Endothelial cell of umbilical vein (primary cell): Measurements from ENCODE around the gene VPS35L. TPM values are rescaled to one million over a fixed set of nuclear protein-coding genes. Genes with fewer than 3 reads are reported as not detected.

ENCODE experiments used
- BruUV-seq: library from RNA; stranded (reverse); fragments of 400-500 nt; replicated peaks from 2 replicates; lab custom pipeline; 2021; lab: Mats Ljungman, UMichigan
- CTCF ChIA-PET: fragments of 300-600, 350-600 bp; sonication (Branson Sonifier 250); formaldehyde crosslinking; loops from one replicate; lab custom pipeline; 2021; ENCODE audit warnings: antibody characterized with exemption, inconsistent platforms; lab: Charles Lee
- POLR2A ChIA-PET: fragments of 300-600, 350-600 bp; sonication (Branson Sonifier 250); formaldehyde crosslinking; loops from one replicate; lab custom pipeline; 2021; ENCODE audit warnings: antibody characterized with exemption, inconsistent platforms; lab: Charles Lee
- DNase-seq: peaks from one replicate; pipeline ENCODE4 v3.0.0-alpha.2; 2011; ENCODE audit warnings: low read depth, low spot score
- FAIRE-seq: peaks from 2 replicates; lab custom pipeline; 2011; peaks lifted over from hg19 to GRCh38; lab: Jason Lieb, UNC
- H2AFZ ChIP-seq: 2 replicates; pipeline ENCODE4 v1.6.0; 2012; ENCODE audit warnings: low read depth, low read length, control low read depth, inconsistent platforms
- H3K27ac ChIP-seq: 2 replicates; pipeline ENCODE4 v1.5.1; 2011; ENCODE audit warnings: low read depth, mild to moderate bottlenecking, control low read depth, low read length, moderate library complexity; ENCODE audit not compliant: insufficient read depth
- H3K27me3 ChIP-seq, 2 experiments: 2 replicates each; pipeline versions ENCODE4 v1.6.0 to v1.6.1; 2011; ENCODE audit warnings: low read length in 2 of 2, mixed read lengths in 1 of 2; ENCODE audit not compliant: control insufficient read depth in 2 of 2, insufficient read depth in 2 of 2
- H3K36me3 ChIP-seq, 2 experiments: 2 replicates in 1 of 2; 3 replicates in 1 of 2; pipeline ENCODE4 v1.5.1; 2011; ENCODE audit warnings: low read length in 2 of 2, mild to moderate bottlenecking in 1 of 2, moderate library complexity in 1 of 2; ENCODE audit not compliant: control insufficient read depth in 2 of 2, insufficient read depth in 2 of 2; ENCODE audit errors: extremely low read depth in 1 of 2
- H3K4me1 ChIP-seq: 3 replicates; pipeline ENCODE4 v1.5.1; 2011; ENCODE audit warnings: mild to moderate bottlenecking, low read length; ENCODE audit not compliant: control insufficient read depth, insufficient read depth; ENCODE audit errors: extremely low read depth
- H3K4me2 ChIP-seq: 2 replicates; pipeline ENCODE4 v1.6.1; 2011; ENCODE audit warnings: low read length, control low read depth, mixed read lengths; ENCODE audit not compliant: insufficient read depth
- H3K4me3 ChIP-seq, 3 experiments: fragments of 200-600 bp in 1 of 3; sonication (generic), shearing (Covaris generic) in 1 of 3; replicated peaks in 1 of 3; 2 replicates each; pipeline ENCODE4 v1.5.1; 2011 to 2016; ENCODE audit warnings: control low read depth in 3 of 3, low read length in 3 of 3, mild to moderate bottlenecking in 2 of 3, inconsistent platforms in 1 of 3, low read depth in 1 of 3, moderate library complexity in 1 of 3; ENCODE audit not compliant: insufficient read depth in 1 of 3
- H3K79me2 ChIP-seq: 2 replicates; pipeline ENCODE4 v1.6.0; 2012; ENCODE audit warnings: low read length, inconsistent platforms; ENCODE audit not compliant: control insufficient read depth, insufficient read depth
- H3K9ac ChIP-seq: replicated peaks from 2 replicates; pipeline ENCODE3; 2011; ENCODE audit warnings: low read length, control low read depth; ENCODE audit not compliant: insufficient read depth; ENCODE audit errors: extremely low read depth
- H3K9me1 ChIP-seq: replicated peaks from 3 replicates; pipeline ENCODE4 v1.6.0; 2011; ENCODE audit warnings: mild to moderate bottlenecking, low read length; ENCODE audit not compliant: control insufficient read depth, insufficient read depth; ENCODE audit errors: extremely low read depth
- H3K9me3 ChIP-seq: replicated peaks from 2 replicates; pipeline ENCODE4 v1.5.1; 2012; ENCODE audit warnings: low read length, inconsistent platforms; ENCODE audit not compliant: control insufficient read depth, insufficient read depth
- H4K20me1 ChIP-seq: replicated peaks from 2 replicates; pipeline ENCODE3; 2011; ENCODE audit warnings: mild to moderate bottlenecking, low read length; ENCODE audit not compliant: control insufficient read depth, insufficient read depth; ENCODE audit errors: extremely low read depth
- CTCF ChIP-seq, 2 donors: IDR thresholded peaks; 1 replicate in 1 of 2; 2 replicates in 1 of 2; pipeline ENCODE4 v1.5.1; 2011; ENCODE audit warnings: low read length in 2 of 2, mild to moderate bottlenecking in 2 of 2, moderate library complexity in 2 of 2, control low read depth in 1 of 2, inconsistent platforms in 1 of 2, low read depth in 1 of 2; ENCODE audit not compliant: insufficient read depth in 1 of 2; ENCODE audit errors: extremely low read depth in 1 of 2
- EZH2 ChIP-seq: IDR thresholded peaks from 2 replicates; pipeline ENCODE4 v1.6.1; 2012; ENCODE audit warnings: borderline replicate concordance, low read depth, mild to moderate bottlenecking, moderate library complexity, low read length, inconsistent platforms; ENCODE audit not compliant: severe bottlenecking
- FOS ChIP-seq: IDR thresholded peaks from 2 replicates; pipeline ENCODE4 v1.6.1; 2011; ENCODE audit warnings: mild to moderate bottlenecking, low read length, moderate library complexity, borderline replicate concordance; ENCODE audit not compliant: insufficient read depth
- GATA2 ChIP-seq: IDR thresholded peaks from 2 replicates; pipeline ENCODE4 v1.7.0; 2011; ENCODE audit warnings: low read depth, mild to moderate bottlenecking, moderate library complexity, mixed read lengths, low read length; ENCODE audit not compliant: insufficient read length, insufficient read depth
- JUN ChIP-seq: IDR thresholded peaks from 2 replicates; pipeline ENCODE4 v1.6.1; 2011; ENCODE audit warnings: borderline replicate concordance, low read depth; ENCODE audit not compliant: insufficient read length, insufficient read depth
- MYC ChIP-seq: IDR thresholded peaks from one replicate; pipeline ENCODE4 v1.6.1; 2011; ENCODE audit warnings: mild to moderate bottlenecking, low read depth, low read length
- POLR2A ChIP-seq: IDR thresholded peaks from 2 replicates; pipeline ENCODE4 v1.6.1; 2012; ENCODE audit warnings: low read depth, mild to moderate bottlenecking, control low read depth, low read length
- POLR2AphosphoS5 ChIP-seq: IDR thresholded peaks from 2 replicates; pipeline ENCODE4 v1.6.1; 2012; ENCODE audit warnings: low read depth, mild to moderate bottlenecking, control low read depth, low read length, moderate library complexity; ENCODE audit not compliant: insufficient read depth
- dilution Hi-C: fragments of 300-500 bp; cut with MboI; formaldehyde crosslinking; loops from one replicate; pipeline ENCODE4 v1.15.0; 2019; ENCODE audit warnings: low sequenced_read_pairs; ENCODE audit not compliant: extremely low pct_ligation_motif_present
- intact Hi-C: fragments of 100-400 bp; cut with micrococcal nuclease; formaldehyde crosslinking; loops from one replicate; pipeline ENCODE4 v1.10.0; 2022
- polyA plus RNA-seq, 4 experiments: library from polyadenylated mRNA; depleted of rRNA in 3 of 4; stranded (reverse) in 3 of 4; unstranded in 1 of 4; fragments of >200 nt; gene quantifications; 2 replicates each; pipeline versions ENCODE4 v1.2.1 to v1.2.3, GENCODE V29; 2011 to 2012; ENCODE audit warnings: missing spikeins in 1 of 4
- total RNA-seq: library from RNA; stranded (reverse); gene quantifications from 2 replicates; pipeline ENCODE4 v1.2.3, GENCODE V29; 2021
- TF ChIP-seq, protein P1 (sequence below): IDR thresholded peaks from 2 replicates; pipeline ENCODE4 v1.6.1; 2011; ENCODE audit not compliant: insufficient read depth, insufficient read length

Gene VPS35L
- total and polyA plus RNA-seq, 2 donors (not counting 3 experiments of a cell fraction or from before 2014, with no cell fraction given): 49.1 to 91.1 TPM

GRCh38 chr16:19644877-19645276 is 89.4 kb downstream of the VPS35L start:
- DNase-seq: no peak
- dilution Hi-C loops: no loop called here

More at GRCh38 chr16:19644877-19645276, 89.4 kb downstream of the VPS35L start:
- Histone ChIP-seq H3K4me3 (no peak overlapping the region), H3K4me2 (no peak overlapping the region), H4K20me1 (no peaks in the 10 kb centered on the region), H3K36me3 (peaks cover 0 to 13% of the 10 kb centered on the region in 2 experiments), H3K9ac (no peak overlapping the region), H3K4me1 (no peaks in the 10 kb centered on the region), H2AFZ (no peak overlapping the region), H3K79me2 (no peaks in the 10 kb centered on the region), H3K9me3 (no peaks in the 10 kb centered on the region), H3K9me1 (no peaks in the 10 kb centered on the region), H3K27me3 (no peaks in the 10 kb centered on the region), H3K27ac (no peak overlapping the region)
- no peak for FAIRE-seq
- POLR2A ChIA-PET: no interaction called here
- TF ChIP-seq MYC: no peak
- TF ChIP-seq FOS: no peak
- TF ChIP-seq POLR2A: no peak
- TF ChIP-seq EZH2: no peak
- TF ChIP-seq POLR2AphosphoS5: no peak
- TF ChIP-seq, protein P1, sequence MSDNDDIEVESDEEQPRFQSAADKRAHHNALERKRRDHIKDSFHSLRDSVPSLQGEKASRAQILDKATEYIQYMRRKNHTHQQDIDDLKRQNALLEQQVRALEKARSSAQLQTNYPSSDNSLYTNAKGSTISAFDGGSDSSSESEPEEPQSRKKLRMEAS: no peak
- TF ChIP-seq GATA2: no peak
- no peak for TF ChIP-seq CTCF (IDR thresholded peaks at IDR 0.05; ENCODE audit: extremely low read depth in 1 of 2, insufficient read depth in 1 of 2, low read depth in 1 of 2, low read length in 2 of 2)
- no peak for TF ChIP-seq JUN
- intact Hi-C loops: no loop called here
- BruUV-seq: no TSS peak
- CTCF ChIA-PET: no interaction called here
